Measurements from ENCODE around the gene ACVR1.

DNA sequence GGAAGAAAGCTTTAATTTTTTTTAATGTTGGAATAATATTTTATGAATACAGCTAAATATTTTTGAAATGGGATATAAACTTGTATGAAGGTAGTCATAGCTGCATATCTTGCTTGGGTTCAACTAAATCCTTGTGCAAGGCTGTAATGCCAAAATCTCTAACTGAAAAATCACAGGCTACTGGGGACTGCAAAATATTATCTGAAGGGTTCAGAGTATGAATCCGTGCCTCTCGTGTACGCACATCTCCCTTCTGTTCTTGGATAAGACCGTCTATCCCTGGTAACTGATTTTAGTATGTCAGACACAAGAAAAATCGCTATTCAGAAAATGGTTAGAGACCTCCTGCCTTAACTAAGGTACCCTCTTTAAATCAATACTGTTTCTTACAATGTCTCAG, 71.8 kb downstream of the ACVR1 start:
- TF ChIP-seq POLR2AphosphoS5 (IDR thresholded peaks at IDR 0.05) (no peak), POLR2A (IDR thresholded peaks at IDR 0.05) (no peak), EP300 (IDR thresholded peaks at IDR 0.05) (no peak)
- TF ChIP-seq, protein P1, sequence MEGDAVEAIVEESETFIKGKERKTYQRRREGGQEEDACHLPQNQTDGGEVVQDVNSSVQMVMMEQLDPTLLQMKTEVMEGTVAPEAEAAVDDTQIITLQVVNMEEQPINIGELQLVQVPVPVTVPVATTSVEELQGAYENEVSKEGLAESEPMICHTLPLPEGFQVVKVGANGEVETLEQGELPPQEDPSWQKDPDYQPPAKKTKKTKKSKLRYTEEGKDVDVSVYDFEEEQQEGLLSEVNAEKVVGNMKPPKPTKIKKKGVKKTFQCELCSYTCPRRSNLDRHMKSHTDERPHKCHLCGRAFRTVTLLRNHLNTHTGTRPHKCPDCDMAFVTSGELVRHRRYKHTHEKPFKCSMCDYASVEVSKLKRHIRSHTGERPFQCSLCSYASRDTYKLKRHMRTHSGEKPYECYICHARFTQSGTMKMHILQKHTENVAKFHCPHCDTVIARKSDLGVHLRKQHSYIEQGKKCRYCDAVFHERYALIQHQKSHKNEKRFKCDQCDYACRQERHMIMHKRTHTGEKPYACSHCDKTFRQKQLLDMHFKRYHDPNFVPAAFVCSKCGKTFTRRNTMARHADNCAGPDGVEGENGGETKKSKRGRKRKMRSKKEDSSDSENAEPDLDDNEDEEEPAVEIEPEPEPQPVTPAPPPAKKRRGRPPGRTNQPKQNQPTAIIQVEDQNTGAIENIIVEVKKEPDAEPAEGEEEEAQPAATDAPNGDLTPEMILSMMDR (IDR thresholded peaks at IDR 0.05), result no peak
